HCT116 (cell line): Measurements from ENCODE around the gene ABCA3. TPM values are rescaled to one million over a fixed set of nuclear protein-coding genes. Genes with fewer than 3 reads are reported as not detected.

ENCODE experiments used
- ATAC-seq: fragments of 200-7000 bp; cut with Tn5 transposase; 2 replicates; pipeline ENCODE4 v1.9.1; 2020; ENCODE audit warnings: mild to moderate bottlenecking, moderate library complexity
- BruUV-seq: library from RNA; stranded (reverse); fragments of 400-500 nt; replicated peaks from 2 replicates; lab custom pipeline; 2021; lab: Mats Ljungman, UMichigan
- CTCF ChIA-PET: fragments of 300-600 bp; sonication (Branson Sonifier 250); formaldehyde crosslinking; loops from one replicate; lab custom pipeline; 2021; ENCODE audit warnings: antibody characterized with exemption; lab: Charles Lee
- POLR2A ChIA-PET: fragments of 300-600, 350-600 bp; sonication (Branson Sonifier 250); formaldehyde crosslinking; loops from one replicate; lab custom pipeline; 2021; ENCODE audit warnings: antibody characterized with exemption; lab: Charles Lee
- RAD21 ChIA-PET, 2 experiments: fragments of 300-600 bp; sonication (Branson Sonifier 250); formaldehyde crosslinking; loops; one replicate each; lab custom pipeline; 2023; ENCODE audit warnings: low total read pairs in 2 of 2; ENCODE audit not compliant: uncharacterized antibody in 2 of 2, unreplicated experiment in 2 of 2, low non-redundant PET in 1 of 2; lab: Charles Lee
- DNase-seq: peaks from one replicate; pipeline ENCODE4 v3.0.0-alpha.2; 2010; ENCODE audit warnings: low read depth, low spot score
- H2AFZ ChIP-seq: fragments of 200-600 bp; shearing (Covaris generic), sonication (generic); 2 replicates; pipeline ENCODE4 v1.6.1; 2017; ENCODE audit warnings: low read depth, mixed run types, mixed read lengths, antibody characterized with exemption, low read length; ENCODE audit not compliant: poor library complexity, severe bottlenecking
- H3K27ac ChIP-seq: 2 replicates; pipeline ENCODE4 v1.5.1; 2012; ENCODE audit warnings: low read depth, low read length
- H3K27me3 ChIP-seq: fragments of 200-600 bp; sonication (generic); 2 replicates; pipeline ENCODE4 v1.6.1; 2016; ENCODE audit warnings: mixed run types, low read length, mixed read lengths; ENCODE audit not compliant: insufficient read depth
- H3K36me3 ChIP-seq, 2 experiments: fragments of 200-500 bp in 1 of 2; fragments of 200-600 bp in 1 of 2; sonication (Bioruptor generic) in 1 of 2; sonication (generic) in 1 of 2; 2 replicates each; pipeline versions ENCODE4 v1.5.1 to v1.6.1; 2014 to 2016; ENCODE audit warnings: low read length in 2 of 2, inconsistent platforms in 1 of 2, mixed read lengths in 1 of 2, mixed run types in 1 of 2; ENCODE audit not compliant: insufficient read depth in 2 of 2, control insufficient read depth in 1 of 2
- H3K4me1 ChIP-seq, 2 experiments: fragments of 200-600 bp in 1 of 2; sonication (generic) in 1 of 2; 2 replicates each; pipeline versions ENCODE4 v1.5.1 to v1.6.1; 2012 to 2017; ENCODE audit warnings: low read length in 2 of 2, inconsistent platforms in 1 of 2, mild to moderate bottlenecking in 1 of 2, mixed read lengths in 1 of 2, mixed run types in 1 of 2, moderate library complexity in 1 of 2; ENCODE audit not compliant: insufficient read depth in 2 of 2, control insufficient read depth in 1 of 2
- H3K4me2 ChIP-seq: fragments of 200-600 bp; sonication (generic); 2 replicates; pipeline ENCODE4 v1.6.1; 2017; ENCODE audit warnings: mixed run types, low read length, mixed read lengths
- H3K4me3 ChIP-seq, 2 experiments: fragments of 200-600 bp in 1 of 2; sonication (generic) in 1 of 2; replicated peaks in 1 of 2; 2 replicates each; pipeline ENCODE4 v1.5.1; 2011 to 2016; ENCODE audit warnings: low read length in 2 of 2, control low read depth in 1 of 2, low read depth in 1 of 2, mild to moderate bottlenecking in 1 of 2, mixed read lengths in 1 of 2, mixed run types in 1 of 2
- H3K79me2 ChIP-seq: fragments of 200-600 bp; sonication (generic); 2 replicates; pipeline ENCODE4 v1.6.1; 2017; ENCODE audit warnings: mild to moderate bottlenecking, mixed run types, low read length, moderate library complexity, mixed read lengths; ENCODE audit not compliant: insufficient read depth
- H3K9ac ChIP-seq: fragments of 200-600 bp; sonication (generic); 2 replicates; pipeline ENCODE4 v1.6.1; 2016; ENCODE audit warnings: low read length, mixed read lengths
- H3K9me2 ChIP-seq: fragments of 200-600 bp; sonication (generic), shearing (Covaris generic); 2 replicates; pipeline ENCODE4 v1.6.1; 2017; ENCODE audit warnings: mixed run types, mild to moderate bottlenecking, moderate library complexity; ENCODE audit not compliant: insufficient read depth
- H3K9me3 ChIP-seq, 2 experiments: fragments of 200-500 bp in 1 of 2; fragments of 200-600 bp in 1 of 2; sonication (Bioruptor generic) in 1 of 2; sonication (generic) in 1 of 2; 2 replicates each; pipeline ENCODE4 v1.6.1; 2014 to 2017; ENCODE audit warnings: low read length in 2 of 2, mixed read lengths in 2 of 2, inconsistent platforms in 1 of 2, low read depth in 1 of 2, mild to moderate bottlenecking in 1 of 2, mixed run types in 1 of 2, moderate library complexity in 1 of 2; ENCODE audit not compliant: control insufficient read depth in 1 of 2, insufficient read depth in 1 of 2
- H4K20me1 ChIP-seq: fragments of 200-600 bp; sonication (generic), shearing (Covaris generic); 2 replicates; pipeline ENCODE4 v1.6.1; 2017; ENCODE audit warnings: mixed run types, mild to moderate bottlenecking, moderate library complexity; ENCODE audit not compliant: insufficient read depth
- CEBPB ChIP-seq: IDR thresholded peaks from 2 replicates; pipeline ENCODE4 v1.6.1; 2012; ENCODE audit warnings: low read depth
- CTCF ChIP-seq, 3 experiments: fragments of 200-600 bp in 1 of 3; sonication (generic) in 1 of 3; IDR thresholded peaks in 2 of 3; conservative IDR thresholded peaks in 1 of 3; 2 replicates each; pipeline ENCODE4 v1.5.1; 2012 to 2017; ENCODE audit warnings: low read depth in 2 of 3, low read length in 2 of 3, antibody characterized with exemption in 1 of 3, borderline replicate concordance in 1 of 3, control low read depth in 1 of 3, mild to moderate bottlenecking in 1 of 3, mixed read lengths in 1 of 3, mixed run types in 1 of 3, moderate library complexity in 1 of 3; ENCODE audit not compliant: insufficient read depth in 1 of 3
- EGR1 ChIP-seq: IDR thresholded peaks from 2 replicates; pipeline ENCODE4 v1.6.1; 2012; ENCODE audit warnings: low read depth
- EZH2phosphoT487 ChIP-seq: fragments of 200-600 bp; IDR thresholded peaks from 2 replicates; pipeline ENCODE4 v1.6.1; 2018; ENCODE audit warnings: antibody characterized with exemption, borderline replicate concordance
- FOSL1 ChIP-seq: IDR thresholded peaks from 2 replicates; pipeline ENCODE4 v1.6.1; 2012; ENCODE audit warnings: low read depth
- MAX ChIP-seq: IDR thresholded peaks from 2 replicates; pipeline ENCODE4 v1.6.1; 2012
- POLR2A ChIP-seq: IDR thresholded peaks from 2 replicates; pipeline ENCODE4 v1.7.0; 2011; ENCODE audit warnings: borderline replicate concordance; ENCODE audit not compliant: insufficient read depth, insufficient read length; ENCODE audit errors: extremely low read depth
- POLR2AphosphoS5 ChIP-seq: IDR thresholded peaks from 2 replicates; pipeline ENCODE4 v1.6.1; 2011; ENCODE audit warnings: mild to moderate bottlenecking, low read depth, low read length, moderate library complexity
- RAD21 ChIP-seq: IDR thresholded peaks from 2 replicates; pipeline ENCODE4 v1.6.1; 2012; ENCODE audit warnings: low read depth, mild to moderate bottlenecking
- SIN3A ChIP-seq: IDR thresholded peaks from 2 replicates; pipeline ENCODE4 v1.6.1; 2012; ENCODE audit warnings: low read depth
- SP1 ChIP-seq: IDR thresholded peaks from 2 replicates; pipeline ENCODE4 v1.6.1; 2012; ENCODE audit warnings: low read depth
- TCF7L2 ChIP-seq: IDR thresholded peaks from 2 replicates; pipeline ENCODE4 v1.7.0; 2011; ENCODE audit warnings: borderline replicate concordance, inconsistent platforms; ENCODE audit not compliant: insufficient read depth, insufficient read length; ENCODE audit errors: extremely low read depth
- YY1 ChIP-seq: IDR thresholded peaks from 2 replicates; pipeline ENCODE4 v1.6.1; 2011; ENCODE audit warnings: low read length, low read depth, moderate library complexity, mild to moderate bottlenecking; ENCODE audit not compliant: insufficient replicate concordance; ENCODE audit errors: extremely low read depth
- ZNF274 ChIP-seq: fragments of 200-500 bp; sonication (Bioruptor generic); IDR thresholded peaks from 2 replicates; pipeline ENCODE4 v1.6.1; 2014; ENCODE audit warnings: mild to moderate bottlenecking, low read depth, low read length, inconsistent platforms
- intact Hi-C: fragments of 100-400 bp; cut with micrococcal nuclease; formaldehyde crosslinking; loops from 2 replicates; pipeline ENCODE4 v1.10.0; 2022
- total RNA-seq: library from RNA; stranded (reverse); gene quantifications from one replicate; pipeline ENCODE4 v1.2.1, GENCODE V29; 2021; ENCODE audit not compliant: unreplicated experiment
- TF ChIP-seq, protein P1 (sequence below): IDR thresholded peaks from 2 replicates; pipeline ENCODE4 v1.6.1; 2012; ENCODE audit warnings: low read depth
- TF ChIP-seq, protein P2 (sequence below): IDR thresholded peaks from 2 replicates; pipeline ENCODE4 v1.6.1; 2012

The ABCA3 gene
- total RNA-seq, 1 experiment from 2014 or later = 5.4 TPM

DNA sequence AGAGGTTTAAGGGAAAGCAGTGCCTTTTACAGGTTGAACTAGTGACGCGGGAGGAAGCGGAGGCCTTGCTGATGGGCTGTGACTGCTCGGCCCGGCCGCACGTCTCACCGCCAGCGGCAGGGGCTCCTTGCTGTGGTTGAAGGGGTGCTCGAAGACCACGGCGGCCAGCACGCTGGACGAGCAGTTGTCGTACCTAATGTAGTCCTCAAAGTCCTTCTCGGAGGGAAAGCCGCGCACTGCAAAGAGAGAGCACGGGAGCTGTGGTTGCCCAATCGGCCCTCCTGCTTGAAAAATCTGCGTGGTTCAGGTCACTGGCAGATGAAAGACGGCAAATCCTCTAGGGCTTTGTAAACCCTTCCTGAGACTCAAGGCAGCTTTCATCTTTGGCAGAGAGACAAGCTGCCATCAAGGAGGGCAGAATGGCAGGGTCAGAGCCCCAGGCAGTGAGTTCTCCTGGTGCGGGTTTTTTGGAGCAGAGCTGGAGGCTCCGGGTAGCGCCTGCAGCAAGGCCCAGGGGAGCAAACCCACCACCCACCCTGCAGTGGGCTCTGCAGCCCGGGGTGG lies 16.1 kb downstream of the ABCA3 start:
- Histone ChIP-seq H2AFZ (no peak overlapping the region), H4K20me1 (no peaks in the 10 kb centered on the region), H3K4me3 (no peak overlapping the region), H3K9me2 (no peaks in the 10 kb centered on the region), H3K4me1 (peaks cover 0 to 3% of the 10 kb centered on the region in 2 experiments; a peak in 3 of 4 replicates)
- intact Hi-C loops = no loop called here
- DNase-seq = no peak
- no TSS peak for BruUV-seq
- no peak for TF ChIP-seq SP1
- no peak for TF ChIP-seq EGR1
- TF ChIP-seq, protein P1, sequence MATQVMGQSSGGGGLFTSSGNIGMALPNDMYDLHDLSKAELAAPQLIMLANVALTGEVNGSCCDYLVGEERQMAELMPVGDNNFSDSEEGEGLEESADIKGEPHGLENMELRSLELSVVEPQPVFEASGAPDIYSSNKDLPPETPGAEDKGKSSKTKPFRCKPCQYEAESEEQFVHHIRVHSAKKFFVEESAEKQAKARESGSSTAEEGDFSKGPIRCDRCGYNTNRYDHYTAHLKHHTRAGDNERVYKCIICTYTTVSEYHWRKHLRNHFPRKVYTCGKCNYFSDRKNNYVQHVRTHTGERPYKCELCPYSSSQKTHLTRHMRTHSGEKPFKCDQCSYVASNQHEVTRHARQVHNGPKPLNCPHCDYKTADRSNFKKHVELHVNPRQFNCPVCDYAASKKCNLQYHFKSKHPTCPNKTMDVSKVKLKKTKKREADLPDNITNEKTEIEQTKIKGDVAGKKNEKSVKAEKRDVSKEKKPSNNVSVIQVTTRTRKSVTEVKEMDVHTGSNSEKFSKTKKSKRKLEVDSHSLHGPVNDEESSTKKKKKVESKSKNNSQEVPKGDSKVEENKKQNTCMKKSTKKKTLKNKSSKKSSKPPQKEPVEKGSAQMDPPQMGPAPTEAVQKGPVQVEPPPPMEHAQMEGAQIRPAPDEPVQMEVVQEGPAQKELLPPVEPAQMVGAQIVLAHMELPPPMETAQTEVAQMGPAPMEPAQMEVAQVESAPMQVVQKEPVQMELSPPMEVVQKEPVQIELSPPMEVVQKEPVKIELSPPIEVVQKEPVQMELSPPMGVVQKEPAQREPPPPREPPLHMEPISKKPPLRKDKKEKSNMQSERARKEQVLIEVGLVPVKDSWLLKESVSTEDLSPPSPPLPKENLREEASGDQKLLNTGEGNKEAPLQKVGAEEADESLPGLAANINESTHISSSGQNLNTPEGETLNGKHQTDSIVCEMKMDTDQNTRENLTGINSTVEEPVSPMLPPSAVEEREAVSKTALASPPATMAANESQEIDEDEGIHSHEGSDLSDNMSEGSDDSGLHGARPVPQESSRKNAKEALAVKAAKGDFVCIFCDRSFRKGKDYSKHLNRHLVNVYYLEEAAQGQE = no peak
- no peak for TF ChIP-seq ZNF274
- TF ChIP-seq MAX = no peak
- TF ChIP-seq FOSL1 = no peak
- TF ChIP-seq SIN3A = no peak
- TF ChIP-seq RAD21 = no peak
- TF ChIP-seq, protein P2, sequence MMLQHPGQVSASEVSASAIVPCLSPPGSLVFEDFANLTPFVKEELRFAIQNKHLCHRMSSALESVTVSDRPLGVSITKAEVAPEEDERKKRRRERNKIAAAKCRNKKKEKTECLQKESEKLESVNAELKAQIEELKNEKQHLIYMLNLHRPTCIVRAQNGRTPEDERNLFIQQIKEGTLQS = no peak
- TF ChIP-seq POLR2A = no peak
- TF ChIP-seq YY1 = no peak
- no peak for TF ChIP-seq CEBPB
- no peak for TF ChIP-seq TCF7L2
- TF ChIP-seq POLR2AphosphoS5 = no peak
- TF ChIP-seq EZH2phosphoT487 = no peak
- no peak for TF ChIP-seq CTCF (IDR thresholded peaks at IDR 0.05 in 2 of 3, conservative IDR thresholded peaks at IDR 0.05 in 1 of 3; ENCODE audit: borderline replicate concordance in 1 of 3, insufficient read depth in 1 of 3, low read depth in 2 of 3, low read length in 2 of 3)
- TF ChIP-seq, all 23 proteins: peak for 0
- Histone ChIP-seq H3K9me3 (no peaks in the 10 kb centered on the region), H3K4me2 (no peak overlapping the region), H3K9ac (no peak overlapping the region), H3K27ac (no peak overlapping the region), H3K27me3 (no peaks in the 10 kb centered on the region), H3K36me3 (no peaks in the 10 kb centered on the region), H3K79me2 (no peaks in the 10 kb centered on the region)
- ChIA-PET POLR2A (no interaction called here), RAD21 (no interaction called here), CTCF (no interaction called here)
- ATAC-seq = no peak
